ENCODE results near the gene TPPP2. TPM values are rescaled to one million over a fixed set of nuclear protein-coding genes. Genes with fewer than 3 reads are reported as not detected.

The TPPP2 gene
- total RNA-seq, 2 experiments from 2014 or later, result not detected

- H3K4me3 Mint-ChIP-seq, result no peak overlapping the region
- H3K9me3 Mint-ChIP-seq (ENCODE audit: low read depth), result no peaks in the 10 kb centered on the region
- H3K36me3 Mint-ChIP-seq (ENCODE audit: low read depth), result no peaks in the 10 kb centered on the region
- POLR2A ChIA-PET, result interaction anchor here (1.0 kb wide), 1 partner anchor 13 kb away, joined by 3 read pairs; no protein-coding TSS in a partner anchor
- H3K27ac Mint-ChIP-seq, result no peak overlapping the region
- CTCF ChIA-PET, result interaction anchor here (0.6 to 2.7 kb wide), 4 partner anchors 10 to 39 kb away, joined by 3 to 13 read pairs (median 4); no protein-coding TSS in a partner anchor
- H3K27me3 Mint-ChIP-seq, result no peaks in the 10 kb centered on the region
- ATAC-seq (no peak), DNase-seq (no peak)
- intact Hi-C loops (cut with DNase I, micrococcal nuclease), result no loop called here
- peaks cover 6% of the 10 kb centered on the region for H3K4me1 Mint-ChIP-seq
Measured at GRCh38 chr14:21081521-21082142, 51.6 kb downstream of the TPPP2 start.

Small RNAs within 50 kb of the gene (microRNA-seq; reads per million reads assigned to microRNA genes)
- gene MIR6717 (ENCODE audit: borderline replicate concordance), result not detected

Other genes starting within 250 kb of the TPPP2 start
- under 1 TPM; 0.46 to 0.62 TPM for gene RNASE6, start 248.9 kb upstream of the TPPP2 start, total RNA-seq
- not detected for gene RNASE1, start 227.4 kb upstream of the TPPP2 start, total RNA-seq
- not detected for gene RNASE3, start 138.8 kb upstream of the TPPP2 start, total RNA-seq
- gene RNASE2, start 74.7 kb upstream of the TPPP2 start, total RNA-seq, result not detected
- gene METTL17, start 40.2 kb upstream of the TPPP2 start, total RNA-seq, result 10 to 100 TPM; 89.3 to 90.0 TPM
- under 1 TPM; 0.21 to 0.30 TPM for gene SLC39A2, start 30.9 kb upstream of the TPPP2 start, total RNA-seq
- 1 to 10 TPM; 5.5 to 7.0 TPM for gene NDRG2, start 5.2 kb upstream of the TPPP2 start, total RNA-seq
- gene RNASE13, start 4.6 kb downstream of the TPPP2 start, total RNA-seq, result not detected
- gene RNASE7, start 12.1 kb downstream of the TPPP2 start, total RNA-seq, result not detected
- not detected for gene RNASE8, start 27.6 kb downstream of the TPPP2 start, total RNA-seq
- under 1 TPM; 0.05 to 0.09 TPM for gene ARHGEF40, start 40.1 kb downstream of the TPPP2 start, total RNA-seq
- gene ZNF219, start 68.4 kb downstream of the TPPP2 start, total RNA-seq, result 10 to 100 TPM in 1 of 2 experiments, 1 to 10 TPM in 1; 9.6 to 10.8 TPM
- gene TMEM253, start 70.8 kb downstream of the TPPP2 start, total RNA-seq, result under 1 TPM in 1 of 2 experiments, not detected in 1; 0.44 TPM
- gene OR5AU1, start 125.8 kb downstream of the TPPP2 start, total RNA-seq, result under 1 TPM in 1 of 2 experiments, not detected in 1; 0.02 TPM
- gene HNRNPC, start 239.2 kb downstream of the TPPP2 start, total RNA-seq, result 1,000 to 10,000 TPM; 1,155 to 1,665 TPM
- gene RPGRIP1, start 249.9 kb downstream of the TPPP2 start, total RNA-seq, result under 1 TPM; 0.14 to 0.21 TPM

Data from activated CD4-positive, alpha-beta T cell treated with anti-CD3 and anti-CD28 coated beads for 36 hours (primary cell).